ENCODE measurements around the gene SWI5.
"Not testable (repeated sequence)": the region's sequence is repeated elsewhere in the genome, so short reads cannot be mapped to it uniquely, and the experiment has no call there.

The SWI5 gene

DNA sequence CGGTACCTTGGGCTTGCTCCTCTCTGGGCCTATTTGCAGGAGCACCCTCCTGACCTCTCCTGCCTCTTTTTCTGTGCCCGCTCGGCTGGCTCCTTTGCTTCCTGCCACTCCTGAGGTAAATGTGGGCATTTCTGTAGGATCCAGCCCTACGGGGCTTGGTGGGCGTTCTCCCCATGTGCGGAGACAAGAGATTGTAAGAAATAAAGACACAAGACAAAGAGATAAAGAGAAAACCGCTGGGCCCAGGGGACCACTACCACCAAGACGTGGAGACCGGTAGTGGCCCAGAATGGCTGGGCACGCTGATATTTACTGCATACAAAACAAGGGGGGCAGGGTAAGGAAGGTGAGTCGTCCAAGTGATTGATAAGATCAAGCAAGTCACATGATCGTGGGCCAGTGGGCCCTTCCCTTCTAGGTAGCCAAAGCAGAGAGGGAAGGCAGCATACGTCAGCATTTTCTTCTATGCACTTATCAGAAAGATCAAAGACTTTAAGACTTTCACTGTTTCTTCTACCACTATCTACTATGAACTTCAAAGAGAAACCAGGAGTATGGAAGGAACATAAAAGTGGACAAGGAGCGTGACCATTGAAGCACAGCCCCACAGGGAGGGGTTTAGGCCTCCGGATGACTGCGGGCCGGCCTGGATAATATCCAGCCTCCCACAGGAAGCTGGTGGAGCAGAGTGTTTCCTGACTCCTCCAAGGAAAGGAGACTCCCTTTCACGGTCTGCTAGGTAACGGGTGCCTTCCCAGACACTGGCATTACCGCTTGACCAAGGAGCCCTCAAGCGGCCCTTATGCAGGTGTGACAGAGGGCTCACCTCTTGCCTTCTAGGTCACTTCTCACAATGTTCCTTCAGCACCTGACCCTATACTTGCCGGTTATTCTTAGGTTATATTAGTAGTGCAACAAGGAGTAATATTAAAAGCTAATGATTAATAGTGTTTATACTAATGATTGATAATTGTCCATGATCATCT, 3.3 kb downstream of the SWI5 start:
- not testable (repeated sequence) for DNase-seq (ENCODE audit: low read depth, low spot score)

DNA sequence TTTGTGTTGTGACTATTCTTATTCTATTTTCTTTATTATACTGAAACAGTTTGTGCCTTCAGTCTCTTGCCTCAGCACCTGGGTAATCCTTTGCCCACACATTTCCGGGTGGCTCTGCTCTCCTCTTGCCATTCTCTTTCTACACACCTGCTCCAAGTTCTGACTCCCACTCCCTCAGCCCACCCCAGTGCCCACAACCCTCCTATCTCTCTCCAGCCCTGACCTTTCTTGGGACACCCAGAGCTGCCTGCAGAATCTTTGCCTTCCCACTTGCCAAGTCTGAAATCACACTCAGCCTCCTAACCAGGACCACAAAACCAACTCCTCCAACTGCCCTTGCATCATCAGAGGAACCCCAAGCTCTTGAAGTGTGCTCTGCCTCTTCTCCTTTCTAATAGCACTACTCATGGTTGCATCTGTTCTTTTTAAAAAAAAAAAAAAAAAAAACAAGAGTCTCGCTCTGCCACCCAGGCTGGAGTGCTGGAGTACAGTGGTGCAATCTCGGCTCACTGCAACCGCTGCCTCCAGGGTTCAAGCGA, 4.1 kb downstream of the SWI5 start:
- DNase-seq (ENCODE audit: low read depth, low spot score): no peak

DNA sequence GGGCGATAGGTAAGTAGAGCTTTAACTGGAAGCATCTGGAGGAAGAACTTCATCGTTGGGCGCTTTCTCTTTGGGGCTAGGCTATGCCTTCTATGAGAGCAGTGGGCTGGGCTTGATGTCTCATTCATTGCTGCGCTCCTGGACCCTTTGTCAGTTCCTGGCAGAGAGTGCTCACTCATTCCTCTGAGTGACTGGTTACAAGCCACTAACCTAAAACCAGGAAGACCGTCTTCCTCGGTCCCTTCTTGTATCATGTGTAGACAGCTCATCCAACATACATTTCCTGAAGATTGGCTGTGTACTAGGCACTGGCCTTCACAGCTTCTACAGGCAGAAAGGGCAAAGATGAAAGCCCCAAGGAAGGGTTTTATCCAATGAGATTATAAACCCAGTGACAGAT, 6.4 kb downstream of the SWI5 start:
- DNase-seq (ENCODE audit: low read depth, low spot score): no peak

DNA sequence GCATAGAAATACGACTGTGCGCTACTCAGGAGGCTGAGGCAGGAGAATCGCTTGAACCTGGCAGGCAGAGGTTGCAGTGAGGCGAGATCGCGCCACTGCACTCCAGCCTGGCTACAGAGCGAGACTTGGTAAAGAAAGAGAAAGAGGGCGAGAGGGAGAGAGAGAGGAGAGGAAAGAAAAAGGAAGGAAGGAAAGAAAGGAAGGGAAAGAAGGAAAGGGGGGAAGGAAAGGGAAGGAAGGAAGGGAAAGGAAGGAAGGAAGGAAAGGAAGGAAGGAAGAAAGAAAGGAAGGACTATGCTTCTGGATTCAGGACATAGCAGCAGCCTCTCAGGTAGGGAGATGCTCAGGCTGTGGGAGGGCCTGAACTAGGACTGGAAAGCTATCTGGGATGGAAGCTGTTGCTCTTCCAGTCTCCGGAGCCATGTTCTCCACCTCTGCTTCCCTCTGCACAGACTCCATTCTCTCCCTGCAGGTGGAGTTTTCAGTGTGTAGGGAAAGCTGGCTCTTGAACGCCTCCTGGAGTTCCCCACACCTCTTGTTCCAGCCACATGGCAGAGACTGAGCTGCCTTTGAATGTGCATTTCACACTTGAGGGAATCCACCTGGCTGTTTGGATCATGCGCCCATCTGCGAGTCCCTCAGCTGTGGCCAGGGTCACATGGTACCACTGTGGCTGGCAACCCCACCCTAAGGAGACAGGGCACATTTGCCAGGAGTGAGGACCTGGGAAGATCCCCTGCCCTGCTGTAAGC, 9.1 kb downstream of the SWI5 start:
- no peak for DNase-seq (ENCODE audit: low read depth, low spot score)

DNA sequence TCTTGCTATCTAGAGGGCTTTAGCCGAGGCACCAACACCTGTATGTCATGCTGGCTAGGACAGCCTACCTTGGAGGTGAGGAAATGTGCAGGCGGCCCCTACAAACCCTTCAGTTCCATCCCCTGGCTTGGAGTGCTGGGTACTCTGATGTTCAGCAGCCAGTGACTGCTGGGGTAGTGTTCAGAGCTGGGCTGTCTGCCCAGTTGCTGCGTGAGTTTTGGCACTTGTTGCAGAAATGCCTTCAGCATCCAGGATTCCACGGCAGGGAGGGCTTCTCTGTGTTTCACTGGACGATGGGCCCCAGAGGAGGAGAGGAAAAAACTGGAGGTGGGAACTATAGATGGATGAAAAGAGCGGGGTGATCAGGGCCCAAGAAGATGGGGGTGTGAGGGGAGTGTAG, 10.4 kb downstream of the SWI5 start:
- DNase-seq (ENCODE audit: low read depth, low spot score): no peak

DNA sequence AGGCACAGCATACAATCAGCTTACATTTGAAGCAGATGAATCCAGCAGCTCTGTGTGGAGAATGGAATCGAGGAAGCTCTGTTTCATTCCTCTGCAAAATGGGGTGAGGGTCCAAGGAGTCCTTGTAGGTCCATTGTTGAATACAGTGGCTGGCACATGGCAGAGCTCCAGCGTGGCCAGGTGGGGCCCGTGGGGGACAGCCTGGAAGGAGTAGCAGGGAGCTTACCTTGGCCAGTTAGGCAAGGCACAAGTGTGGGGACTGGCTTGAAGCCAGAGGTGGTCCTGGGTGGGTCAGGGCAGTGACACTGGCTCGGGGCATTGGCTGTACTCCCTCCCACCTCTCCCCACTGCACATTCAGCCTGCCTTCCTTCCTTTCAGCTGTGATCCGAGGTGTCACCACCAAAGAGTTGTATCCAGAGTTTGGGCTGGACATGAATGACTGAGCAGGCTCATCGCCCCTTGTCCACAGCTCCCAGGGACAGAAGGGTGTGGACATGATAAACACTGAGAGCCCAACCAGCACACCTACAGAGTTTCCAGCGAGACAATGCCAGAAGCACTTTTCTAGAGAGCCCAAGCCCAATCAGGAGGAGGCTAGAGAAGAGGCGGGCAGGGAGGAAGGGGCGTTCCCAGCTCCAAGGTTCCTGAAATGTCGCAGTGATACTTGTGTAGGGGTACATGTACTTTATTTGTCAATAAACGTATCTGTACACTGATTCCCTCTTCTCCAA, 12.4 kb downstream of the SWI5 start:
- DNase-seq (ENCODE audit: low read depth, low spot score): no peak

DNA sequence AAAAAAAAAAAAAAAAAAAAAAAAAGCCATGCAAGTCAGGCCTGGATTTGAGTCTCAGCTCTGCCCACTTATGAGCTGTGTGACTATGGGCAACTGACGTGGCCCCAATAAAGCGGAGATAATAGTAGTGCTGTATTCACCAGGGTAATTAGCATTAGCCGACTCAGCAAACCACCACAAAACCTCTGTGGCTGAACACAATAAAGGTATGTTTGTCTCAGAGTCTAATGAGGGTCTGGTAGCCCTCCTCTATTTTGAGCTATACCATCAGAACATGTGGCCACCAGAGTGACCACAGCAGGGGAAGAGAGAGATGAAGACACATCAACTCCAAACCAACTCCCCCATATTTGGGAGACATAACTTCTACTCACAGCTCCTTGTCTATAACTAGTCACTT, 15.9 kb downstream of the SWI5 start:
- no peak for DNase-seq (ENCODE audit: low read depth, low spot score)

DNA sequence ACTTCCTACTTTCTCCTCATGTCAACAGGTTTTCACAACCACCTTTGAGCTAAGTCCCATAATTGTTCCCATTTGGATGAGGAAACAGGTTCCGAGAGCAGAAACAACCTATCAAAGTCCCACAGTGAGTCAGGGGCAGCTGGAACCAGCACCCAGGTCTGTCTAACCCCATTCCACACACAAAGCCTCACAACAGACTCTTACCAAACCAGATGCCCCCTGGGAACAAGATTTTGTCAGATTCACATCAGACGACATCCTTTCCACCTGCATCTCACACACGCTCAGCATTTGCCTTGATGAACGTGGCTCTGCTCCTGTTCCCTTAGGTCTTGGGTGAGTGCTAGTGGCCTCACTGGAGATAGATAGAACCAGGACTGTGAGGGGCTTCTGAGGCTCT, 17.0 kb downstream of the SWI5 start:
- DNase-seq (ENCODE audit: low read depth, low spot score): no peak

DNA sequence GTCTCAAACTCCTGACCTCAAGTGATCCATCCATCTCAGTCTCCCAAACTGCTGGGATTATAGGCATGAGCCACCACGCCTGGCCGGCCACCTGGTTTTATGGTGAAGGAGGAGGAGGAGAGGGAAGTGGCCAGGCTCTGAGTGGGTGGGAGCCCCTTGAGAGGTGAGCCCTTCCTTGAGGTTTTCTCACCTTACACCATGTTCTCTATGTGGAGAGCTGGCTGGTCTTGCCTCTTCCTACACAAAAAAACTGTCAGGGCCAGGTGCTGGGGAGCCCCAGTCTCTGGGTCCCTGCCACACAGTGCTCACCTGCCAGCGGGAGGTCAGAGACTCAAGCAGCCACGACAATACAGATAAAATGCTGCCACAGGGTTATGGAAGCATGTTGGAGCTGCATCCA, 18.1 kb downstream of the SWI5 start:
- DNase-seq (ENCODE audit: low read depth, low spot score): no peak

DNA sequence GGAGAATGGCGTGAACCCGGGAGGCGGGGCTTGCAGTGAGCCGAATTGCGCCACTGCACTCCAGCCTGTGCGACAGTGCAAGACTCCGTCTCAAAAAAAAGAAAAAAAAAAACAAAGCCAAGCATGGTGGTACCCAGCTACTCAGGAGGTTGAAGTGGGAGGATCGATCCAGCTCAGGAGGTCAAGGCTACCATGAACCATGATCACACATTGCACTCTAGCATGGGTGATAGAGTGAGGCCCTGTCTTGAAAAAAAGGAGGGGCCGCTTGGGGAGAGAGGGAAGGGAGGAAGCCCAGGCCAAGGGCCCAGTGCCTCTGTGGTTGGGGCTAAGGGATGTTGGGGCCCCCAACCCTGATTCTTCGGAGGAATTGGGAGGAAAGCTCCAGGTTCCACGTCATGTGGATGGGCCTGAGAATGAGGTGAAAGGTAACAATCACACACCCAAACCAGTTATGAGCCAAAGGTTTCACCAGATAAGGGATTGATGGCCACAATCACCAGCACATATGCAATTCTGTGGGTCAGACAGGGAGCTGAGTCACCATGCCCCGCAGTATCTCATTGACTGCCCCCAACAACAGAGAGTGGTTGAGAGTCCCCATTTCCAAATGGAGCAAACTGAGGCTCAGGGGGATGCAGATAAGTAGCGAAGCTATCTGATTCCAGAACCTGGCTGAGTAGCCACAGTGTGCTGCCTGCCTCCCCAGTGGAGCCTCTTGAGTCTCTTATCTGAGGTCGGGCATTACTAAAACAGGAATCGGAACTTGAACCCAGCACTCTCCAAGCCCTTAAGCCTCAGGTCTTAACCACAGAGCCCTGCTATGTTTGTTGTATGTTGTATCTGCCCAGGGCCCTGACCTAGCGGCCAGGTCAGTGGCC, 20.5 kb downstream of the SWI5 start:
- no peak for DNase-seq (ENCODE audit: low read depth, low spot score)

DNA sequence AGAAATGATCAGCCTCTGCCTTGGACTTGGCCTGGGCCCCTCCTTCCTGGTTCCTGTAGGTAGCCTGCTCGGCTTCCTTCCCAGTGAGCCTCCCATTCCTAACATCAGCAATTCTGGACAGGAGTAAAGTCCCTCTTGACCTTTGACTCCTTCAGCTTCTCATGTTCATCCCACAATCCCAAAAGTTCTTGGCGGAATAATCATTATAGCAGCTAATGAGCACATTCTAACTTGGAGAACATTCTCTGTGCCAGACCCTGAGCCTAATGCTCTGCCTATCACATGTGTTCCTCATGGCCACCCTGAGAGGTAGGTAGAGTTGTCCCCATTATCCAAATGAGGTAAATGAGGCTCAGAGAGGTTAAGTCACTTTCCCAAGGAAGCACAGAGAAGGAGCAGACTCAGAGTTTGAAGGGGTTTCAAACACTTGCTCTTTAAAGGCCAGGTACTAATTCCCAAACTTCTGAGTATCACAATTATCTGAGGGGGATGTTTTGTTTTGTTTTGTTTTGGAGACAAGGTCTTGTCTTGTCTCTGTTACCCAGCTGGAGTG, 21.2 kb downstream of the SWI5 start:
- no peak for DNase-seq (ENCODE audit: low read depth, low spot score)

DNA sequence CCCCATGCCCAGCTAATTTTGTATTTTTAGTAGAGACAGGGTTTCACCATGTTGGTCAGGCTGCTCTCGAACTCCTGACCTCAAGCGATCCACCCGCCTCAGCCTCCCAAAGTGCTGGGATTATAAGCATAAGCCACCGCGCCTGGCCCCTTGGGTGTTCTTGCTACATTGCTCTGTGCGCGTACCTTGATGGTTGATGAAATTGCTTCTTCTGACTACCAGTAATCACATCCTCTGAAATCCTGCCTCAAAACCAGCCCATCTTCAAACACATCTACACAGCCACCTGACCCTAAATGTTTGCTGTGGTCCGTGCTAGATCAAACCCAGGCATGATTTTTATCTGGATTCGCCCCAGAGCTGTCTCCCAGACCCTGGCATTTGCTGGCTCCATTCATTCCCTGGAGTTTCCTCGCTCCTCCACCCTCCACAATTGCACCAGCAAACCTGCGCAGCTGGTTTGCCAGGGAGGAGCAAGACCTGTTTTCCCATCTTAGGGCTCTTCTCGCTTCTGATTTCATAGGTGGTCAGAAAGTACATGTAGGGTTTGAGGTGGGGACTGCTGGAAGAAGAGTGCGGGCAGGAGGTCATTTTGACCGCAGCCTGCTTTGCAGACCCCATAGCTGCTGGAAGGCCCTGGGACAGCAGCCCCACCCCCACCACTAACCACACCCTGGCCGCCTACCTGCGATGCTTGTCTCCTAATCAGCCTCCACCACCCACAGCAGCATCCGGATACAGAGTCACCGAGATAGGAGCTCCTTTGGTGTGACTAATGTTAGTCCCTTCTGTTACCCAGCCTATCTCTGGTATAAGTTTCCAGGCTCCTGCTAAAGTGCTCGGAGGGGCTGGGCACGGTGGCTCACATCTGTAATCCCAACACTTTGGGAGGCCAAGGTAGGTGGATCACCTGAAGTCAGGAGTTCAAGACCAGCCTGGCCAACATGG, 22.7 kb downstream of the SWI5 start:
- no peak for DNase-seq (ENCODE audit: low read depth, low spot score)

DNA sequence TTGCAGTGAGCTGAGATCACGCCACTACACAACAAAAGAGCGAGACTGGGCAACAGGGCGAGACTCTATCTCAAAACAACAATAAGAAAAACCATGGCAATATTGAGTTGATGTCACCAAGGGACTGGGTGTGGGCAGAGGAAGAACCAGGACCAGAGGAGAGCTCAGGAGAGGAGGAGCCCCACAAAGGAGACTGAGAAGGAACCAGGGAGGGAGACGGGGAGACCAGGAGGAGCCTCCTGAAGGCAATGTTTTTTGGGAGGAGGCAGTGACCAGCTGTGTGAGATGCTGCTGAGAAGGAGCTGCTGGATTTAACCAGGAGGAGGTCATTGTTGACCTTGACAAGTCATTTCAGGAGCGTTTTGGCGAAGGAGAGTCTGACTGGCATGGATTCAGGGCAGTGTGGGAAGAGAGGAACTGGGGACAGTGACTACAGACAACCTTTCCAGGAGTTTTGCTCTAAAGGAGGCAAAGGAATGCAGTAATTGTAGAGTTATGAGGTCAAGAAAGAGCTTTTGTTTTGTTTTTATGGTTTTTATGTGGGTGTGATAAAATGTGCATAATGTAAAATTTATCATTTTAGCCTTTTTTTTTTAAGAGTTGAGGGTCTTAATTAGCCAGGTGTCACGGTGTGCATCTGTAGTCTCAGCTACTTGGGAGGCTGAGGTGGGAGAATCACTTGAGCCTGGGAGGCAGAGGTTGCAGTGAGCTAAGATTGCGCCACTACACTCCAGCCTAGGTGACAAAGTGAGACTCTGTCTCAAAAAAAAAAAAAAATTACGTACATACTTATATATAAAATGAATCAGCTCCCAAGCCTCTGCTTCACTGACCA, 28.3 kb downstream of the SWI5 start:
- DNase-seq (ENCODE audit: low read depth, low spot score): no peak

DNA sequence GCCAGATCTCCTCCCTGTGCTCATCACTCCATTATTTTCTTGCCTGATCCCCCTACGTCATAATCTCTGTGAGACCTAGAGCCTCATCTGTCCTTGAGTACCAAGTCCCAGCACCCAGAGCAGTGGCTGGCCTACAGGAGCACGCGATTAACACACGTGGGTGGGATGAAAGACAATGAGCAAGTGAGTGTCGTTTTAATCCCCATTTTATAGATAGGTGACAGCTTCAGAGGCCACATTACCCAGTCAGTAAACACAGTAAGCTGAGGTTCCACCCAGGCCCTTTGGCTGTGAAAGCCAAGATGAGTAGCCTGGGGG, 28.9 kb downstream of the SWI5 start:
- DNase-seq (ENCODE audit: low read depth, low spot score): no peak

DNA sequence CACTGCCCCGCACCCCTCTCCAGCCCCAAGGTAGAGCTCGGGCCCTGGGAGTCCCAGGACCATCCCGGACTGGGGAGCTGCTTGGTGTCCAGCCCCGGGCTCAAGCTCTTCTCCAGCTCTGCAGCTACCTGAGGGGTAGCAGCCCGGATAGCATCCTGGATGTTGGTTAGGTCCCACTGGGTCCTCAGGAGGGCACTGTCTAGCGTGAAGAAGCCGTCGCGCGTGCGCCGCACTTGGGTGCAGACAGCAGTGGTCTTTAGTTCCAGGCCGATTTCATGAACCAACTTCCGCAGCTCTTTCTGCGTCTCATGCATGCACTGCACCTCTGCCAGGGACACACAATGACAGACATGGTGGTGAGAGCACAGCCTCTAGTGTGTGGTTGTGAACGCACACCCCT, 33.5 kb downstream of the SWI5 start:
- DNase-seq (ENCODE audit: low read depth, low spot score): no peak

DNA sequence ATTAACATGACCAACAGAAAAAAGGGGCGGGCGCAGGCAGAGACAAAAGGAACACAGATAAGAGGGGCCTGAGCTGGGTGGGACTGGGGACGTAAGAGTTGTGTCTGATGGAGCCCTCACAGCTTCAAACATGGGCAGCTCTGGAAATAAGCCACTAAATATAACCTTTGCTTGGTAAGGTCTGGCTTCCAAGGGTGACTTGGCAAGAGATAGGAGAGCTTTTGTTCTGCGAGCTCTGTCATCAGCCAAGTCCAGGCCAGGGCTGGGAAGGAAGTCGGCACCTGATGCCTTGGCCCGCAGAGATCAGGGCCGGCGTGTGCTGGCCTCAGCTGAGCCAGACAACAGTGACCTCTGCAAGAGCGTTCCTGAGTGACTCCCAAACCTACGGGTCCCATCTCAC, 34.4 kb downstream of the SWI5 start:
- no peak for DNase-seq (ENCODE audit: low read depth, low spot score)

DNA sequence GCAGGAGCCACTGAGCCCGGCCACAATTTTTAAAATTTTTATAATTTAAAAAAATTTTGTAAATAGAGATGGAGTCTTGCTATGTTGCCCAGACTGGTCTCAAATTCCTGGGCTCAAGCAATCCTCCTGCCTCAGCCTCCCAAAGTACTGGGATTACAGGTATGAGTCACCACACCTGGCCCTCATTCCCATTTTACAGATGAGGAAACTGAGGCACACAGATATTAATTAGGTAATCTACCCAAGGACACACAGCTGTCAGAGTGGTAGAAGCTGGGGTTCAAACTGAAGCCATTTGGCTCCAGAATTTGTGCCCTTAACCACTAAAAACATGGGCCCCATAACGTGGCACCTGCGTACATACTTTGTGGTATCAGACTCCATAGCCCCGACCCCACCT, 38.6 kb downstream of the SWI5 start:
- DNase-seq (ENCODE audit: low read depth, low spot score): no peak

DNA sequence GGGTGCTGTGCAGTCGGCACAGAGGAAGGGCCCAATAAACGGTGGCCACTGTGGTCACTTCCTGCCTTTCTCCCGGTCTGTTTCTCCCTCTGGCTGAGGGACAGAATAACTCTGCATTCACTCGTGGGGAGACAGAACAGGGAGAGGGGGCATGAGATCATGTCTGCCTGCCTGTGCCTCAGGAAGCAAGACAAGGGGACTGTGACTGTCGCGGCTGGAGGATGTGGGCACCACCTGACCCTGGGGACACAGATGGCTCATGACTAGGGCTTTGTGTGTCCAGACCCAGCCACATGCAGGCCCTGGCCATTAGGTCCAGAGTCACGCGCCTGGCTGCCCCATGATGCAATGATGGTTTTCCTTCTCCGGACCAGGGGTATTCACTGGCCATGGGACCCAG, 40.3 kb downstream of the SWI5 start:
- no peak for DNase-seq (ENCODE audit: low read depth, low spot score)

DNA sequence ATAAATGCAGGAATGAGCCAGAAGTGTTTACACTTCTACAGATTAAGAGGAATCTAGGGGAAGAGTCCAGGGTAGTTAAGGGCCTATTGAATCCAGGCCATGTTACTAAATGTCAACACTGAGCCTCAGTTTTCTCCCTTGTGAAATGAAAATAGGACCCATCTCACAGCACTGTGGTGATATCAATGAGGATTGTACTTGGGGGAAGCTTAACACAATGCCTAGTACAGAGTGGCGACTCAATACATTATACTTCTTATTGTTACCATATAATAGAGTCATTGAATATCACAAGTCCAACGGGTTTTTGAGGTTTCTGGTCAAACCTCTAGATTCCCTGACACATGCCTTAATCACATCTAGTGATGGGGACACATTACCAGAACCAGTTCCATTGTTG, 41.6 kb downstream of the SWI5 start:
- no peak for DNase-seq (ENCODE audit: low read depth, low spot score)

All from iPS DF 19.7 (cell line).